Hematopoietic multipotent progenitor cell treated with erythropoietin and hydrocortisone succinate and interleukin-3 and kit ligand, for 8 days (in vitro differentiated cells): ENCODE measurements around the gene CNN2.
A peak's percentile ranks its signal among the peaks of the same experiment; 100 is the strongest.
"Not testable (repeated sequence)": the region's sequence is repeated elsewhere in the genome, so short reads cannot be mapped to it uniquely, and the experiment has no call there.

ENCODE experiments used
- DNase-seq: peaks from one replicate; pipeline ENCODE4 v3.0.0-alpha.2; 2015

The CNN2 gene

DNA sequence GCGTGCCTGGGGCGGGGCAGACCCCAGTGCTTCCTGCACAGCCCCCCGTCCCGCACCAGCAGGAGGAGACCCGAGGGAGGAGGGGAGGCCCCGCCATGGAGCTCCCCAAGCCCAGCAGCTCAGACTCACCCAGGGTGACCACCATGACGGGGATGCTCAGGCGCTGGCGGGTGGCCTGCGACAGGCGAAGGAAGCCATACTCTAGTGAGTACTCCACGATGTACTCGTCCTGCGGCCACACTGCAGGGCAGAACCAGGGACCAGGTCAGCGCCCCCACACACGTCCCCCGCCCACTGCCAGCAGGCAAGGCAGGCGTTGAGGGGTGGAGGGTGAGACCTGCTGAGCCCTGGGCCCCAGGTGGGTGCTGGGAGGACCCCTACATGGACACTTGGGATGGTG lies 14.1 kb upstream of the CNN2 start:
- DNase-seq, result no peak

DNA sequence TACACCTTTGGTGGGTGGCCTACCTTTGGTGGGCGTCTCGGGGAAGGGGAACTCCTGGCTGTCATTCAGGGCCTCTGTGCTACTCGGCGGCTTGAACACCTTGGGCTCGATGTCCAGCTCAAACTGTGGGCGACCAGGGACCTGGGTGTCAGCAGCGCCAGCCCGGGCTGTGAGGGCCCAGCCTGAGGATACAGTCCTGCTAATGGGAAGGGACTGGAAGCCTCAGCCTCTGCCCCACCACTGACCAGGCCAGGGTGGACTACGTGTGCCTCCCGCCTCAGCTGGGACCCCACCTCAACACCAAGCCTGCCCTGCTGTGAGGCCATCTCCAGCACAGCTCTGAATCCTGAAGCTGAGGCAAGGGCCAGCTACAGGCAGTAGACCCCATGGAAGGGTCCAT lies 13.2 kb upstream of the CNN2 start:
- DNase-seq, result no peak

DNA sequence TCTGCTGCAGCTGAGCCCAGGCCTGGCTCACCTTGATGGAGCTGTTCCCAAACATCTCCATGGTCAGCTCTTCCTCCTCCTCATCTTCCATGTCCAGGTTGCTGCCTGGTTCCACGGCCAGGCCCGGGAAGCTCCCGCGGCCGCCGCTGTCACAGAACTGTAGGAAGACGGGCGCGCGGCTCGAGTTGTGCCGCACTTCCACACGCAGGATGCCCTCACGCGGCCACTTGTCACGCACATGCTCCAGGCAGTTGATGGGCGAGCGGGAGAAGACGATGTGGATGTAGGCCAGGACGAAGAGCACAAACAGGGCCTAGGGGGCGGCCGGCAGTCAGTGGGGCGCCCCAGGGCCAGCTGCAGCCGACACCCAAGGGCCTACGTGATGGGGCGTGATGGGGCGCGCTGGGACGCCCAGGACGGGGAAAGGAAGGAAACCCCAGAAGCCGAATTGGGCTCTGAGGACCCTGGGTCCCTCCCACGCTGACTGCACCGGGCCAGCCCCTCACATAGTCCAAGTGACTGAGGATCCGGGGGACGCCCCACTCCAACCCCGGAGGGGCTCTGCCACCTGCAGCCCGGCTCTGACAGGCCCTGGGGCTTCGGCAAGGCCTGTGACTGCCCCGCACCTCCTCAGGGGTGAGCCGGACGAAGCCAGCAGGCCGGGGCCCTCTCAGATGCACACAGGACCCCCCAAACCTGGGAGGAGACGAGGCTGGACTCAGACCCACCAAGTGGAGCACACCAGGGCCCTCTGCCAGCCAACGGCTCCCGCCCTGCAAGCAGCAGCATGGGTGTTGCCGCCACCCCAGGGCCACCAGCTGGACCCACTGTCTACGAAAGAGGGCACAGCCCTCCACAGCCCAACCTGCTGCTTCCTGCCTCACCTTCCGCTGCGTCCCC lies 12.0 kb upstream of the CNN2 start:
- DNase-seq, result no peak

DNA sequence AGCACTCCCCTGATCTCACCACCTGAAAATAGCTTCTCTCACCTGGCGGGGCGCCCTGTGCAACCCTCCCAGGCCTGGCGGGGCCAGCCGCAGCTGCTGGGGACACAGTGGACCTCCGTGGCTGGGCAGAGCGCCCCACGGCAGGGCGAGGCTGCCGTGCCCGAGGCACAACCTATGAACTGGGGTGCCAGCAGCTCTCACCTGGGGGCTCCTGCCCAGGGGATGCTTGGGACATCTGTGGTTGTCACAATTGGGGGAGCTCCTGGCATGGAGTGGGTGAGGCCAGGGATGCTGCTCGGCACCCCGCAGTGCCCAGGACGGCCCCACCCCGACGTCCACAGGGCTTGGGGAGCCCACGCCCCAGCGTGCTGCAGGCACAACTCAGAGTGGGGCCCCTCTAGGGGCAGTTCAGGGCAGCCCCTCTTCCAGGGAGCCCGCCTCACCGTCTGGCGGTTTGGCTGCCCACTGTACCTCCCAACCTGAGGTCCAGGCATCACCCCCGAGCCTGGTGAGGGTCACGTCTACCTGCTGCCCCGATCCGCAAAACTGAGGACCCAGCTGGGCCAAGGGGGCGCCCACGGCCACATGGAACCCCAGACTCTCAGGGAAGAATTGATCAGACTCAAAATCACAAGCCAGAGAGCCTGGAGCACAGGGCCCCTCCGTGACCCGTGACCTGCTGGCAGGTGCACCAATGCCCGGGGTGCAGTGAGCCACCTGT lies 11.2 kb upstream of the CNN2 start:
- DNase-seq, result no peak

DNA sequence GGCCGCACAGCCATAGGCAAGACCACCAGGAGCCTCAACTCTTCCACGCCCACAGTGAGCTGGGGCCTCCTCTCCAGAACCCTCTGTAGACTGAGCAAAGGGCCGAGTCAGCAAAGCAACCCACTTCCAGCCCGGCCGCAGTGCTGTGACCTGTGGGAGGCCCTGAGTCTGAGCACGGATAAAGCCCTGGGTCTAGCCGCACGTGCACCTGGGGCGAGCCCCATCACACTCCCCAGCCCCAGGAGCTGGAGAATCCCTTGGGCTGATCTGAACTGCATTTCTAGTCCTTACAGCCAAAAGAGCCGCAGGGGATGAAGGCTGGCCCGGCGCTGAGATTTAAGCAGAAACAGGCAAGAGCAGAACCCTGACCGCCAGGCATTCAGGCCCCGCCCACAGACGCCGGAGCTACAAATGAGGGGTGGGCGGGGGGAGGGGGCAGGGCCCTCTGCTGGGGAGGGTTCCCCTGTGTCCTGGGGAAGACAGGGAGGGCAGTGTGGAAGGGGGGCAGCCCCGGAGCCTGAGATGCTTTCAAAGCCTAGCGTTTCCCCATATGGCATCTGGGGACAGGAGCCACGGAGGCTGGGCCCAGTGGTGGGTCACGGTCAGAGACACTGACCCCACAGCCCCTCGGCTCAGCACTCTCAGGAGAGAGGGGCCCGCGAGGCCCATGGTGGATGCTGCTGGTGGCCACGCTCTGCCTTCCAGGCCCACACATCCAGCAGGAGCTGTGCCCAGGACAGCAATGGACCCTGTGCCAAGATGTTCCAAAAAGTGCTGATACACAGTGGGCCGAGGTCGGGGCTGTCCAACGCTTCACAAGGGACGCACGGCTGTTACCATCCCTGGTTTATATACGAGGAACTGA lies 10.4 kb upstream of the CNN2 start:
- no peak for DNase-seq

DNA sequence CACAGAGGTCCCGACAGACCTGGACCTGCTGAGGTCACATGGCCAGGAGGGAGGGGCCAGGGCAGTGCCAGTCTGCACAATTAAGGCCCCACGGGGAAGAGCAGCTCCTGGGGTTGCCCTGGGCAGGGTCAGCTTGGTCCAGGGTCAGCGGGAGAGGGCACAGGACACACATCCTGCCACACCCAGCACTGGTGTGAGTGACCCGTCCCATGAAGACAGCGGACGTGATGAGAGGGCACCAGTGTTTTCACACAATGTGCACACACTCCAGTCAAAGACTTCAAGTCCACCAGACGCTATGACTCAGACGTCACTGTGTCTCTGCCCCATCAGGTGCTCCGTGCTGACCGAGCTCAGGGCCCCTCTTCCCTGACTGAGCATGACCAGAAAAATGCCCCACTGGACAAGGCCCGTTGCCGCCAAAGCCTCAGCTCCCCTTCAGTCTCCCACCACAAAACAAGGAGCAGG lies 9.7 kb upstream of the CNN2 start:
- no peak for DNase-seq

DNA sequence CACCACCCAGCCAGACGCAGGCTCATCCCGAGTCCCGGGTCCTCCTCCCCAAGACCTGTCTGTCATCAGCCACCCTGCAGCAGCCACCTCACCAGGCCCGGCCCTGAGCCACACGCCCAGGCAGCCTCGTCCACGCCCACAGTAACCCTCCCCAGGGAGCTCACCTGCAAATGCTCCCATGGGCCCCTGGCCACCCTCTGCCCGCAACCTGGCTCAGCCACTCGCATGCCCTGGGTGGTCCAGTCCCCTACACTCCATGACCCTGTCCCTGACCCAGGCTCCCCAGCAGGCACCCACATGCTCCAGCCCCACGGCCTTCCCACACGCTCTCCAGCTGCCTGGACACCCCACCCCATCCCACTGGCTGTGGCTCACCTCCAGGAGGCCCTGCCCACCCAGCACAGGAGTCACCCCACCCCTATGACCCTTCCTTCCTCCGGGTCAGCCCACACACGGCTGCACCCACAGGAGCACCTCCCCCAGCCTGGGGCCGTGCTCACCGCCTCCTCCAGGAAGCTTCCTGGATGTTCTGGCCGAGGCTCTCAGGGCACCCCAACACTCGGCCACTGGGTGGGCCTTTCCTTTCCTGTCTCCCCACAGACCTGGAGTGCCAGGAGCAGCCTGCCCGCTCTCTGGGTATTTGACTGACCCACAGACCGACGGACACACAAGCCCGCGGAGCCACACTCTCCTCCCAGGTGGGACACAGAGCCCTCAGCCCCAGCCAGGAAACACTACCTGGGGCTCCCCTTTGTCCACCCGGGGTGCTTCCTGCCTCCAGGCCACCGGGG lies 9.1 kb upstream of the CNN2 start:
- DNase-seq, result no peak

DNA sequence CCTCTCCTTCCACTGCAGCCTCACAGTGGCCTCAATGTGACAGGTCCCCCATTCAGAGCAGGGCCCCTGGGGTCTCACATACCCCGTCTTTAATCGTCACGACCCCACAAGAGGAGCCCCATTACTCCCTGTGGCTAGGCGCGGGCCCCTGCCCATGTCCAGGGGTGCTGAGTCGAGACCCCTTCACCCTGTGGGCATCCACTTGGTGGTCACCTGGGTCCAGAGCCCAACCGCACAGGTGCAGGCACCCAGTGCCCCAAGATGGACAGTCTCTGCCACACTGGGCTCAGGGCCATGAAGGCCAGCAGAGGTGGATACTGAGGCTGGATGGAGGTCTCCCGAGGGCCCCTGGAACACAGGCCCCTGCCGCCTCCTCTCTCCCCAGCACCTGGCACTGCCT lies 8.5 kb upstream of the CNN2 start:
- no peak for DNase-seq

DNA sequence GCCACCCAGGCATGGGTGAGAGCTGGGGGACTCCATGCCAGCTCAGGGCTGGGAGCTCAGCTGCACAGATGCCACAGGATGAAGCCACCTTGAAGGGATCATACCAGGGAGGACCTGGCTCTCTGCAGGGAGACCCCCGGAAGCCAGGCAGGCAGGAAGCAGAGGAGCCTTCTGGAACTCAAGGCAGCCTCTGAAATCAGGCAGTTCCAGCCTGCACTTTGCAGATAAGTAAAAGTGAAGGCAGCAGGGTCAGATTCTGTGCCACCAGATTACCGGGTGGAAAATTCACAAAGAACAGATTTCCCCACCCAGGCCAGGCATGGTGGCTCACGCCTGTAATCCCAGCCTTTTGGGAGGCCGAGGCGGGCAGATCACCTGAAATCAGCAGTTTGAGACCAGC lies 8.0 kb upstream of the CNN2 start:
- DNase-seq, result peak; percentile 74

DNA sequence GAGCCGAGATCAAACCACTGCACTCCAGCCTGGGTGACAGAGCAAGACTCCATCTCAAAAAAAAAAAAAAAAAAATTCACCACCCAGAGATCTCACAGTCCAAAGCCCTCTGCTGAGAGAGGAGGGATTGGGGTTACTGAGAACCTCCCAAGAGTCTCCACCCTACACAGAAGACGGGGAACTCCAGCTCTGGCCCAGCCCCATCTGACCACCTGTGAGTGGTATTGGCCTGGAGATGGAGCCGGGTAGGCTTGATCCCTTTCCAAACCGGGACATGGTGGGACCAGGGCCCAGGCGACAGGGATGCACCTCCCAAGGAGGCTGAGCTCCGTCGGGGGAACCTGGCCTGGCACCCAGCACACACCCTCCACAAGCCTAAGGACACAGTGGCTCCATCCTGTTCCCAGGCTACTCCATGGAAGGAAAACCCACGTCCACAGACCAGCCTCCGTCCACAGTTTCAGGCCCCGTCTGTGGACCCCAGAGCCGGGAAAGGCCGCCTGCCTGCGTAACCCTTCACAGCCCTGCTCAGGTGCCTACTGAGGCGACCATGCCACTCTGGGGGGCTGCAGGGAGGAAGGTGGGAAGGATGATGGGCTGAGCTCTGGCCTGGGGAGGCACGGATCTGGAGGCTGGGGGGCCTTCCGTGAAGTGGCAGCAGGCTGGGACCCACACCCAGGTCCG lies 7.3 kb upstream of the CNN2 start:
- DNase-seq, result no peak

DNA sequence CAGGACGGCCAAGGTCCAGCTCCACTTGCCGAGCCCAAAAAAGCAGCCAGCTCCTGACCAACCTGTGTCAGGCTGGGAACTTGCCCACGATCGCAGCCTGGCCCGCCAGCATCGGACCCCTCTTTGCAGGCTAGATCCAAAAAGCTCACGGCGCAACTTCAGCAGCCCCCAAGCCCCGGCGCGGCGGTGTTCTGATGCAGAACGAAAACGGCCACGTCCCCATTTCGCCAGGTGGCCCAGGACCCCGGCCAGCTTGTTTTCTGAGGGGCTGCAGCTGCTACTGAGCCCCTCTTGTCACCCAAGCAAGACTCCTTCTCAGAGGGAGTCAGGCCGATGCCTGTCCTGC lies 6.8 kb upstream of the CNN2 start:
- no peak for DNase-seq

DNA sequence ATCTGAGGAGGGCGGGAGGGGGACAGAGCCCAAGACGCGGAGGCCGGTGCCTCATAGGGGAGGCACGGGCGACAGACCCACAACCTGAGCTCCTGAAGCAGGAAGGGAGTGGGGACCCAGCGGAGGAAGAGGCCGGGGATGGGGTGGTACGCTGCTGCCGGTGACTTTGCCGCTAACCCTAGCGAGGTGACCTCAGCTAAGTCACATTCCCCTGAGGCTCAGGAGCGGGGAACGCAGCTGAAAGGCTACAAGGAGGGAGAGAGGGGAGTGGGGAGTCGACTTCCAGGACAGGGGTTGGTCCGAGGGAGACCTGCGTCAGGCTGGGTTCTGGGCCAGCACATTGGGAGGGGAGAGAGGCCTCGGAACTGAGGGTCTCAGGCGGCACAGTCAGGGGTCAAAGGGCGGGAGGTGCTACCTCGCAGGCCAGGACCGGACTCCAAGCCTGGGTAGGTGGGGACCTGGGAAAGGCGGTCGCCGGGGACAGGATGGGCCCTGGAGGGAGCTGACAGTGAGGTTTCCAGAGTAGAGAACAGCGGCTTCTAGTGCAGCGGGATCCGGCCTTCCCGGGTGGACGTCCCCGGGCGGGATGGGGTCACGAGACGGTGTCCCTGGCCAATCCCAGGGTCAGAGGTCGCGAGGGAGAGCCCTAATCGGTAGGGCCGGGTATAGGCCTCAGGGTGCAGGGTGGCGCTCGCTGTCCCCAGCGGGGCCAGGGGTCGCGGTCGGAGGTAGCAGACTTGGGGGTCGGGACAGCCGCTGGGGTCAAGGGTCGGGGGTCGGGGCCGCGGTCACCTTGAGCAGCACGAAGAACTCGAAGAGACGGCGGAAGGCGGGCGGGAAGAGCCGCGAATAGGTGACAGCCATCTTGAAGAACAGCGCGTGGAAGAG lies 6.2 kb upstream of the CNN2 start:
- DNase-seq, result no peak

DNA sequence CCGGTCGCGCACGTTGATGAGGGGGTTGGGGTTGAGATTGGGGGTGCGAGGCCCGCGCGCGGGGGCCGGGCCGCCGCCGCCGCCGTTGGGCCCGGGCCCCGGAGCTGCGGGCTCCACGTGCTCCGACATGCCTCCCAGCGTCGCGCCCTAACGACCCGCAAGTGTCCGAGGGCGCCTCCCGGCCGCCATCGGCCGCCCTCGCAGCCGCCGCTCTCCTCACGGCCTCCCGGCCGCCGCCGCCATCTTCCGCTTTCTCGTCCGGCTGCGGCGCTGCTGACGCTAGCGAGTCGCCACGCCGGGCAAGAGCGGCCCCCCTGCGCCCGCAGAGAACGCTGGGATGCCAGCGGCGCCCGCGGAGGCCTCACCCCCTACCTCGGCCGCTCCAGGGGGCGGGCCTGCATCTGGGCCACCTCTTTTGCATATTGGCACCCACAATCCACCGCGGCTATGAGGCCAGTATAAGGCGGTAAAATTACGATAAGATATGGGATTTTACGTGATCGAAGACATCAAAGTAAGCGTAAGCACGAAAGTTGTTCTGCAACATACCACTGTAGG lies 5.5 kb upstream of the CNN2 start, which contains the start of gene TMEM259:
TMEM259 (minus strand) TSS at position 256 of the 558 bp plus-strand sequence; CDS start at position 129, 127 bp downstream.
- DNase-seq, result peak; percentile 97

DNA sequence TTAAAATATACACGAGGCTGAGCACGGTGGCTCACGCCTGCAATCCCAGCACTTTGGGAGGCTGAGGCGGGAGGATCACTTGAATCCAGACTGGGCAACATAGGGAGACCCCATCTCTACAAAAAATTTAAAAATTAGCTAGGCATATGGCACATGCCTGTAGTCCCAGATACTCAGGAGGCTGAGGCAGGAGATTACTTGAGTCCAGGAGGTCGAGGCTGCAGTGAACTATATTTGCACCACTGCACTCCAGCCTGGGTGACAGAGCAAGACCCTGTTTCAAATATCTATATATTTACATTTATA lies 2.6 kb upstream of the CNN2 start:
- DNase-seq, result not testable (repeated sequence)

DNA sequence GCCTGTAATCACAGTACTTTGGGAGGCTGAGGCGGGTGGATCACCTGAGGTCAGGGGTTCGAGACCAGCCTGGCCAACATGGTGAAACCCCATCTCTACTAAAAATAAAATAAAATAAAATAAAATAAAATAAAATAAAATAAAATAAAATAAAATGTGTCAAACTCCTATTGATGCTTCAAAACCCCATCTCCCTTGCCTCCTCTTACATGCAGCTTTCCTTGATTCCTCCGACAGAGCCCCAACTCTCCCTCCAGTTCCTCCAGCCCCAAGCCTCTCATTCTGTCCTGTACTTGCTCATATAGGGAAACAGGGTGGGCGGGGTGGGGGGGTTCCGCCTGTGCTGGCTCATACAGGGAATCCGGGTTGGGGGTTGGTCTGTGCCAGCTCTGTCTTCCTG lies 1.3 kb upstream of the CNN2 start:
- DNase-seq, result not testable (repeated sequence)

DNA sequence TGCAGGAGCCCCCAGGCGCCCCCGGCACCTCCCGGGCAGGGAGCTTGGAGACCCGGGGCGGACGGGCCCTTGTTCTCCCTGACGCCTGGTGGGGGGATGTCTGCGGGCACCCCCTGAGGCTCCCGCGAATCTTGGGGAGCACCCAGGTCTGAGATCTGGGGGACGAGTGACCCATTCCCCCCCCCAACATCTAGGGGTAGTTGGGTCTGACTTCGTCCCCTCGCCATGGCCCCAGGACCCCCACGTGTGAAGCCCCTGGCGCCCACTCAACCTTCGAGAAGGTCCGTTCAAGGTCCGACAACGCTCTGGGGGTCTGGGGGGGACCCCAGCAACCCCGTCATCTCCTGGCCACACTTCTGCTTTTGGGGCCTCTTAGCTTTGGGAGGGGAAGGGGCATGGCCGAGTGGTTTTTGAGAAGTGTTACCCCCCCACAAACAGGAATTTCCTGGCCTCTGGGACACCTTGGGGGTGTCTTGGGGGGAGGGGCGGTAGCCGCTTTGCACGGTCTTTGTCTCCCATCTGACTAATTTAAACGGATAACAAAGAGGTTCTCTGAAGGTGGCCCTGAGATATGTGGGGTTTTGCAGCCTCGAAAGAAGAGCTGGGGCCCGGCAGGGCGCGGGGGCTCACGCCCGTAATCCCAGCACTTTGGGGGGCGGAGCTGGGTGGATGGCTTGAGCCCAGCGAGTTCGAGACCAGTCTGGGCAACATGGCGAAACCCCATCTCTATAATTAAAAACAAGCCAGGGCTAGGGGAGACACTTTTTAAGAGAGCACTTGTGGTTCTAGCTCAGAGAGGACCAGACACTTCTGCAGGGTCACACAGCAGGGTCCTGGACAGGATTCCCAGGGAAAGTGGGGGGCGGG lies 608 bp downstream of the CNN2 start:
- peak; percentile 45 for DNase-seq

DNA sequence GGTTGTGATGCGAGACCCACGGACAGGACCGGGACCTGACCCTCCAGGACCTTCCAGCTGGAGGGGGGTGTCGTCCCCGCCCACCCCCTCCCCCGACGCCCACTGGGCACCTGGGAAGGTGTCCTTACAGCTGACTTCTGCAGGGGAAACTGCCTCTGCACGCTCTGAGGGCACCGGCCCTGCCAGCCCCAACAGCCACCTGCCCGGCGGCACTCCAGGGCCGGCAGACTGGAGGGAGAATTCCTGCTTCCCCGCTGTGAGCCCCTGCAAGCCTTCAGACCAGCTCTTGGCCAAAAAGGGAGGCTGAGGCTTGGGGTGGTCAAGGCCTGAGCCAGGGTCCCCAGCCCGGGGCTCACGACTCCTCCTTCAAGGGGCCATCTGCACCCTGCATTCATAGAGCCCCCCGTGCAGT lies 1.2 kb downstream of the CNN2 start:
- DNase-seq, result no peak

DNA sequence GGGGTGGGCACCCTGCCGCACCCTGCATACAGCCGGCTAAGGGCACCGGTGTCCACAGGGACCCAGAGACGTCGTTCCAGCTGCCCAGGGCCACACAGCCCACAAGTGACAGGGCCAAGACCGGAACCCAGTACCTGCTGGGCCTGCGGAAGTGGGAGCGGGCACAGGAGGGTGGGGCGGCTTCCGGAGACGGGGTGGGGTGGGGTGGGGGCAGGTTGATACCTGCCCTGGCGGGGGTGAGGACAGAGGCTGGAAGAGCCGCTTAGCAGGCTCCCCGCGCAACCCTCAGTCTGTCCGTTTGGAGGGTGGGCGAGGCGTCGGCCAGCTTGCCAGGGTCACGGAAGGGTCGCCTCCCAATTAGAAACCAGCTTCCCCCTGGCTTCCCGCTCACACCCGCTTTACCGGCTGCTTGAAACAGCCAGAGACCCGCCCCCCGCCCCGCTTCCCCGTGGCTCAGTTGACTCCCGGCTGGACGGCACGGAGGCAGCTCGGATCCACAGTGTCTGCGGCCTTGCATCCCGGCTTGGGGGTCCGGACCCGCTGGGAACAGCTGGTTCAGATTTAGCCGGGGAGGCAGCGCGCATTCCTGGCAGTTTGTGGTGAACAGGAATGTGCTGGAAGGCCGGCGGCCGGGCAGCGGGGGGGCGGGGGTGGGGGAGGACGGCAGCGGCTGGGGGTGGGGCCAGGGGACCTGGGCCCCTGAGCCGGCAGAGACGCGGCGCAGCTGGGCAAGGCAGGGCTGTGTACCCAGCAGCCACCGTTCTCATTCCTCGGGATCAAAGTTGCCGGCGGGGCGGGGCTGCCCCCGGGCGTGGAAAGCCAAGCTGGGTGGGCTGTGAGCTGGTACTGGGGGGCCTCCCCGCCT lies 1.9 kb downstream of the CNN2 start:
- DNase-seq, result peak; percentile 23
